EL (cell line): ENCODE measurements around the gene FSTL4.

Experiments
- DNase-seq: peaks from one replicate; pipeline ENCODE4 v3.0.0-alpha.2; 2016

The FSTL4 gene

GRCh38 chr5:133251296-133252132 is 360.8 kb downstream of the FSTL4 start:
- DNase-seq, result no peak

GRCh38 chr5:133250527-133250926 is 361.8 kb downstream of the FSTL4 start:
- no peak for DNase-seq

GRCh38 chr5:133249593-133249992 is 362.7 kb downstream of the FSTL4 start:
- DNase-seq, result no peak

GRCh38 chr5:133247881-133248624 is 364.3 kb downstream of the FSTL4 start:
- DNase-seq, result peak; percentile 50

GRCh38 chr5:133247151-133247709 is 365.1 kb downstream of the FSTL4 start:
- no peak for DNase-seq

GRCh38 chr5:133246376-133247150 is 365.8 kb downstream of the FSTL4 start:
- DNase-seq, result no peak

GRCh38 chr5:133246053-133246370 is 366.3 kb downstream of the FSTL4 start:
- DNase-seq, result no peak

- DNase-seq, result peak; percentile 86
Measured at GRCh38 chr5:133245191-133246052, 366.9 kb downstream of the FSTL4 start.

GRCh38 chr5:133244242-133244641 is 368.1 kb downstream of the FSTL4 start:
- DNase-seq, result no peak

- DNase-seq, result no peak
Measured at GRCh38 chr5:133243196-133243595, 369.1 kb downstream of the FSTL4 start.

- DNase-seq, result no peak
Measured at GRCh38 chr5:133242221-133242835, 370.0 kb downstream of the FSTL4 start.

- no peak for DNase-seq
Measured at GRCh38 chr5:133241179-133242092, 370.9 kb downstream of the FSTL4 start.

GRCh38 chr5:133240425-133241091 is 371.8 kb downstream of the FSTL4 start:
- DNase-seq, result peak; percentile 97

GRCh38 chr5:133238426-133239205 is 373.7 kb downstream of the FSTL4 start:
- no peak for DNase-seq

GRCh38 chr5:133236976-133237375 is 375.4 kb downstream of the FSTL4 start:
- DNase-seq, result no peak

GRCh38 chr5:133236541-133236951 is 375.8 kb downstream of the FSTL4 start:
- DNase-seq, result no peak

GRCh38 chr5:133235696-133236426 is 376.5 kb downstream of the FSTL4 start:
- no peak for DNase-seq

GRCh38 chr5:133234911-133235310 is 377.4 kb downstream of the FSTL4 start:
- no peak for DNase-seq
